Testis (tissue), 2 donors: ENCODE data around the gene ARHGAP33.

Experiments
- CTCF ChIP-seq, 3 experiments: fragments of 450-650 bp in 2 of 3; fragments of 200-600 bp in 1 of 3; sonication (generic) in 1 of 3; IDR thresholded peaks; one replicate each; pipeline ENCODE4 v1.5.1; 2016 to 2019; ENCODE audit warnings: antibody characterized with exemption in 3 of 3, mild to moderate bottlenecking in 2 of 3, moderate library complexity in 1 of 3
- POLR2A ChIP-seq: fragments of 450-650 bp; IDR thresholded peaks from one replicate; pipeline ENCODE4 v1.6.1; 2017; ENCODE audit warnings: antibody characterized with exemption, mild to moderate bottlenecking, moderate library complexity

GRCh38 chr19:35738021-35738886, 37.1 kb upstream of the ARHGAP33 start:
- TF ChIP-seq POLR2A = no peak
- TF ChIP-seq CTCF (IDR thresholded peaks at IDR 0.05) = no peak
